HEK293 (cell line): ENCODE results near the gene CRYBB1.

Experiments
- CTCF ChIA-PET: fragments of 350-600 bp; formaldehyde crosslinking; extraction: SDS; loops from one replicate; lab custom pipeline; 2021; ENCODE audit warnings: antibody characterized with exemption; lab: Yijun Ruan, JAX
- POLR2A ChIA-PET: fragments of 300-600 bp; formaldehyde crosslinking; extraction: SDS; loops from one replicate; lab custom pipeline; 2020; ENCODE audit warnings: antibody characterized with exemption, inconsistent platforms; lab: Yijun Ruan, JAX
- H3K27ac ChIP-seq: fragments of 200-500 bp; sonication (Bioruptor generic); 2 replicates; pipeline ENCODE4 v1.5.1; 2014; ENCODE audit warnings: low read depth, low read length, control low read depth, inconsistent platforms; ENCODE audit errors: extremely low read depth
- H3K36me3 ChIP-seq, 2 experiments: fragments of 200-500 bp in 1 of 2; sonication (Bioruptor generic) in 1 of 2; 1 replicate in 1 of 2; 2 replicates in 1 of 2; pipeline ENCODE4 v1.5.1; 2014 to 2017; ENCODE audit warnings: inconsistent platforms in 2 of 2, low read length in 2 of 2; ENCODE audit not compliant: control insufficient read depth in 2 of 2, insufficient read depth in 1 of 2
- H3K4me1 ChIP-seq: fragments of 200-500 bp; sonication (Bioruptor generic); 2 replicates; pipeline ENCODE4 v1.5.1; 2014; ENCODE audit warnings: mild to moderate bottlenecking, low read length, inconsistent platforms; ENCODE audit not compliant: control insufficient read depth, insufficient read depth
- H3K4me3 ChIP-seq: 2 replicates; pipeline ENCODE4 v1.5.1; 2011; ENCODE audit warnings: low read depth, mild to moderate bottlenecking, control low read depth, low read length, moderate library complexity
- H3K9me3 ChIP-seq: fragments of 200-500 bp; sonication (Bioruptor generic); 2 replicates; pipeline ENCODE4 v1.5.1; 2014; ENCODE audit warnings: low read depth, low read length, inconsistent platforms; ENCODE audit not compliant: control insufficient read depth, insufficient read depth
- CTCF ChIP-seq: fragments of 450-650 bp; formaldehyde crosslinking; IDR thresholded peaks from 2 replicates; pipeline ENCODE4 v1.5.1; 2016; ENCODE audit warnings: missing biosample characterization, missing genetic modification characterization
- KLF7 ChIP-seq: fragments of 450-650 bp; formaldehyde crosslinking; IDR thresholded peaks from 2 replicates; pipeline ENCODE4 v1.5.1; 2016; ENCODE audit warnings: missing biosample characterization, missing genetic modification characterization, borderline replicate concordance
- PATZ1 ChIP-seq: fragments of 450-650 bp; formaldehyde crosslinking; IDR thresholded peaks from 2 replicates; pipeline ENCODE4 v1.5.1; 2016; ENCODE audit warnings: missing biosample characterization, missing genetic modification characterization
- RBAK ChIP-seq: fragments of 450-650 bp; formaldehyde crosslinking; IDR thresholded peaks from 2 replicates; pipeline ENCODE4 v1.5.1; 2016; ENCODE audit warnings: missing biosample characterization, missing genetic modification characterization
- TSHZ1 ChIP-seq: fragments of 450-650 bp; formaldehyde crosslinking; IDR thresholded peaks from 2 replicates; pipeline ENCODE4 v1.5.1; 2016; ENCODE audit warnings: missing biosample characterization, missing genetic modification characterization, borderline replicate concordance
- ZBTB48 ChIP-seq: fragments of 450-650 bp; formaldehyde crosslinking; IDR thresholded peaks from 2 replicates; pipeline ENCODE4 v1.5.1; 2016; ENCODE audit warnings: missing biosample characterization, missing genetic modification characterization
- ZNF10 ChIP-seq: fragments of 450-650 bp; formaldehyde crosslinking; IDR thresholded peaks from 2 replicates; pipeline ENCODE4 v1.5.1; 2017; ENCODE audit warnings: missing biosample characterization, missing genetic modification characterization
- ZNF16 ChIP-seq: fragments of 450-650 bp; formaldehyde crosslinking; IDR thresholded peaks from 2 replicates; pipeline ENCODE4 v1.5.1; 2016; ENCODE audit warnings: low read depth, missing biosample characterization, missing genetic modification characterization
- ZNF23 ChIP-seq: fragments of 450-650 bp; formaldehyde crosslinking; IDR thresholded peaks from 2 replicates; pipeline ENCODE4 v1.5.1; 2016; ENCODE audit warnings: missing biosample characterization, missing genetic modification characterization, borderline replicate concordance
- ZNF280C ChIP-seq: fragments of 450-650 bp; formaldehyde crosslinking; IDR thresholded peaks from 2 replicates; pipeline ENCODE4 v1.5.1; 2016; ENCODE audit warnings: missing biosample characterization, missing genetic modification characterization
- ZNF48 ChIP-seq: fragments of 450-650 bp; formaldehyde crosslinking; IDR thresholded peaks from 2 replicates; pipeline ENCODE4 v1.5.1; 2016; ENCODE audit warnings: missing biosample characterization, missing genetic modification characterization
- ZNF529 ChIP-seq: fragments of 450-650 bp; formaldehyde crosslinking; IDR thresholded peaks from 2 replicates; pipeline ENCODE4 v1.5.1; 2017; ENCODE audit warnings: missing genetic modification characterization, missing biosample characterization; ENCODE audit not compliant: insufficient replicate concordance
- ZNF544 ChIP-seq: fragments of 450-650 bp; formaldehyde crosslinking; IDR thresholded peaks from 2 replicates; pipeline ENCODE4 v1.5.0; 2017; ENCODE audit warnings: missing biosample characterization, missing genetic modification characterization
- ZNF571 ChIP-seq: fragments of 450-650 bp; formaldehyde crosslinking; IDR thresholded peaks from 2 replicates; pipeline ENCODE4 v1.5.0; 2017; ENCODE audit warnings: missing biosample characterization, missing genetic modification characterization
- ZNF580 ChIP-seq: fragments of 450-650 bp; formaldehyde crosslinking; IDR thresholded peaks from 2 replicates; pipeline ENCODE4 v1.5.1; 2016; ENCODE audit warnings: missing biosample characterization, missing genetic modification characterization
- ZNF670 ChIP-seq: fragments of 450-650 bp; formaldehyde crosslinking; IDR thresholded peaks from 2 replicates; pipeline ENCODE4 v1.5.1; 2016; ENCODE audit warnings: missing biosample characterization, missing genetic modification characterization, low read depth
- ZNF76 ChIP-seq: fragments of 450-650 bp; formaldehyde crosslinking; IDR thresholded peaks from 2 replicates; pipeline ENCODE4; 2016; ENCODE audit warnings: low read depth, missing biosample characterization, missing genetic modification characterization, borderline replicate concordance
- ZNF768 ChIP-seq: fragments of 450-650 bp; formaldehyde crosslinking; IDR thresholded peaks from 2 replicates; pipeline ENCODE4 v1.5.1; 2018; ENCODE audit warnings: missing biosample characterization, mild to moderate bottlenecking, missing genetic modification characterization
- ZNF777 ChIP-seq: fragments of 450-650 bp; formaldehyde crosslinking; IDR thresholded peaks from 2 replicates; pipeline ENCODE4 v1.5.1; 2017; ENCODE audit warnings: missing biosample characterization, missing genetic modification characterization, borderline replicate concordance

Gene CRYBB1

GRCh38 chr22:26563022-26563421 lies 54.8 kb downstream of the CRYBB1 start:
- TF ChIP-seq KLF7 (tag by site-specific recombination) = no peak
- no peak for TF ChIP-seq ZNF544 (tag by site-specific recombination)
- no peak for TF ChIP-seq ZNF571 (tag by site-specific recombination)
- TF ChIP-seq, all 188 proteins: peak for 0

GRCh38 chr22:26561756-26562417 lies 55.9 kb downstream of the CRYBB1 start:
- Histone ChIP-seq H3K27ac (no peak overlapping the region), H3K36me3 (peaks cover 0 to 6% of the 10 kb centered on the region in 2 experiments; a peak in 1 of 3 replicates), H3K9me3 (no peaks in the 10 kb centered on the region), H3K4me3 (no peak overlapping the region), H3K4me1 (no peaks in the 10 kb centered on the region)
- ChIA-PET CTCF (no interaction called here), POLR2A (no interaction called here)
- TF ChIP-seq ZNF580 (tag by site-specific recombination) = no peak
- TF ChIP-seq ZNF529 (tag by site-specific recombination) = no peak
- TF ChIP-seq ZNF670 (tag by site-specific recombination) = no peak
- no peak for TF ChIP-seq ZNF777 (tag by site-specific recombination)
- no peak for TF ChIP-seq ZNF48 (tag by site-specific recombination)
- TF ChIP-seq CTCF (tag by site-specific recombination) = no peak
- no peak for TF ChIP-seq ZNF23 (tag by site-specific recombination)
- TF ChIP-seq PATZ1 = no peak
- TF ChIP-seq ZNF768 (tag by site-specific recombination) = peak; percentile 71; the same call in 1 of the 2 replicates
- peak; percentile 67 for TF ChIP-seq ZNF16

More at GRCh38 chr22:26563022-26563421, 54.8 kb downstream of the CRYBB1 start:
- no peaks in the 10 kb centered on the region for H3K4me1 ChIP-seq
- no peaks in the 10 kb centered on the region for H3K9me3 ChIP-seq
- H3K27ac ChIP-seq = no peak overlapping the region
- POLR2A ChIA-PET = interaction anchor here (0.7 kb wide), 1 partner anchor 199 kb away, joined by 6 read pairs; no protein-coding TSS in a partner anchor
- no peak overlapping the region for H3K4me3 ChIP-seq
- peaks cover 0 to 6% of the 10 kb centered on the region in 2 experiments; a peak in 1 of 3 replicates for H3K36me3 ChIP-seq
- CTCF ChIA-PET = no interaction called here

GRCh38 chr22:26559961-26560575 lies 57.8 kb downstream of the CRYBB1 start:
- H3K4me3 ChIP-seq = no peak overlapping the region
- ChIA-PET POLR2A (no interaction called here), CTCF (interaction anchor here (0.7 kb wide), 1 partner anchor 292 kb away, joined by 5 read pairs; no protein-coding TSS in a partner anchor)
- H3K36me3 ChIP-seq = peaks cover 0 to 5% of the 10 kb centered on the region in 2 experiments; a peak in 1 of 3 replicates
- H3K27ac ChIP-seq = no peak overlapping the region
- H3K9me3 ChIP-seq = no peaks in the 10 kb centered on the region
- H3K4me1 ChIP-seq = no peaks in the 10 kb centered on the region
- TF ChIP-seq TSHZ1 (no peak), ZNF280C (tag by site-specific recombination) (no peak), RBAK (tag by site-specific recombination) (no peak), ZNF76 (no peak), ZBTB48 (no peak), ZNF10 (tag by site-specific recombination) (no peak)
